DMS 273 (cell line): ENCODE results near the gene SMG5.
"Not testable (repeated sequence)": the region's sequence is repeated elsewhere in the genome, so short reads cannot be mapped to it uniquely, and the experiment has no call there.

Experiments used
- DNase-seq: peaks from one replicate; lab custom pipeline; 2025; ENCODE audit not compliant: unreplicated experiment; lab: John Stamatoyannopoulos, UW

Gene SMG5

GRCh38 chr1:156245451-156246232 is 37.0 kb downstream of the SMG5 start:
- peak; percentile 72 for DNase-seq

- no peak for DNase-seq
Measured at GRCh38 chr1:156244712-156245111, 37.9 kb downstream of the SMG5 start.

- DNase-seq: no peak
Measured at GRCh38 chr1:156244126-156244525, 38.5 kb downstream of the SMG5 start.

- DNase-seq: no peak
Measured at GRCh38 chr1:156242738-156243137, 39.9 kb downstream of the SMG5 start.

- DNase-seq: no peak
Measured at GRCh38 chr1:156241926-156242325, 40.7 kb downstream of the SMG5 start, which contains the start of gene BGLAP. Gene BGLAP, plus strand, starts transcription at chr1:156242184. Its CDS starts 48 bp downstream, at chr1:156242232.

- DNase-seq: peak; percentile 54
Measured at GRCh38 chr1:156241311-156241811, 41.3 kb downstream of the SMG5 start.

GRCh38 chr1:156238248-156238647 is 44.4 kb downstream of the SMG5 start:
- DNase-seq: no peak

- no peak for DNase-seq
Measured at GRCh38 chr1:156236164-156236563, 46.5 kb downstream of the SMG5 start.

- no peak for DNase-seq
Measured at GRCh38 chr1:156233426-156234127, 49.0 kb downstream of the SMG5 start.

- no peak for DNase-seq
Measured at GRCh38 chr1:156232201-156232894, 50.3 kb downstream of the SMG5 start.

GRCh38 chr1:156230473-156230837 is 52.2 kb downstream of the SMG5 start:
- no peak for DNase-seq

- no peak for DNase-seq
Measured at GRCh38 chr1:156229809-156230472, 52.7 kb downstream of the SMG5 start.

- DNase-seq: no peak
Measured at GRCh38 chr1:156228501-156228900, 54.1 kb downstream of the SMG5 start.

- DNase-seq: no peak
Measured at GRCh38 chr1:156226782-156227181, 55.8 kb downstream of the SMG5 start.

- no peak for DNase-seq
Measured at GRCh38 chr1:156226116-156226538, 56.5 kb downstream of the SMG5 start.

GRCh38 chr1:156225677-156226014 is 57.0 kb downstream of the SMG5 start:
- DNase-seq: no peak

- DNase-seq: no peak
Measured at GRCh38 chr1:156221986-156222692, 60.5 kb downstream of the SMG5 start.

- DNase-seq: no peak
Measured at GRCh38 chr1:156220226-156220625, 62.4 kb downstream of the SMG5 start.

- no peak for DNase-seq
Measured at GRCh38 chr1:156217871-156218270, 64.8 kb downstream of the SMG5 start.

GRCh38 chr1:156216361-156217086 is 66.1 kb downstream of the SMG5 start:
- DNase-seq: not testable (repeated sequence)
